Gastroesophageal sphincter (tissue), 3 donors: Measurements from ENCODE around the gene ROS1.

Experiments
- CTCF ChIP-seq, 4 experiments: fragments of 200-600 bp in 2 of 4; fragments of 450-650 bp in 2 of 4; sonication (generic) in 1 of 4; IDR thresholded peaks; one replicate each; pipeline ENCODE4 v1.5.1; 2017 to 2019; ENCODE audit warnings: antibody characterized with exemption in 4 of 4, mild to moderate bottlenecking in 2 of 4, moderate library complexity in 2 of 4
- EP300 ChIP-seq: sonication (generic); formaldehyde crosslinking; IDR thresholded peaks from one replicate; pipeline ENCODE4 v1.6.1; 2017; ENCODE audit warnings: antibody characterized with exemption, mild to moderate bottlenecking
- POLR2AphosphoS5 ChIP-seq: sonication (generic); formaldehyde crosslinking; IDR thresholded peaks from one replicate; pipeline ENCODE4 v1.6.1; 2017; ENCODE audit warnings: antibody characterized with exemption

- TF ChIP-seq CTCF (IDR thresholded peaks at IDR 0.05) (no peak), POLR2AphosphoS5 (no peak), EP300 (no peak)
These were observed 159.3 kb downstream of the ROS1 start for GRCh38 chr6:117266257-117267053.
